GM19467 (cell line): ENCODE measurements around the gene PNPLA3.
A peak's percentile ranks its signal among the peaks of the same experiment; 100 is the strongest.

Source experiments
- ATAC-seq: cut with Tn5 transposase; IDR thresholded peaks from one replicate; pipeline ENCODE4 v1.9.1; 2021; ENCODE audit warnings: mild to moderate bottlenecking, moderate library complexity; ENCODE audit not compliant: unreplicated experiment

PNPLA3 gene

GRCh38 chr22:43921370-43921769, 2.2 kb upstream of the PNPLA3 start:
- no peak for ATAC-seq

- no peak for ATAC-seq
Measured at GRCh38 chr22:43922123-43922522, 1.5 kb upstream of the PNPLA3 start.

- no peak for ATAC-seq
Measured at GRCh38 chr22:43923191-43923590, 414 bp upstream of the PNPLA3 start.

GRCh38 chr22:43924877-43925276, 1.3 kb downstream of the PNPLA3 start:
- no peak for ATAC-seq

GRCh38 chr22:43925433-43926348, 2.1 kb downstream of the PNPLA3 start:
- no peak for ATAC-seq

GRCh38 chr22:43926349-43926710, 2.7 kb downstream of the PNPLA3 start:
- no peak for ATAC-seq

- no peak for ATAC-seq
Measured at GRCh38 chr22:43928468-43928867, 4.9 kb downstream of the PNPLA3 start.

GRCh38 chr22:43928908-43929307, 5.3 kb downstream of the PNPLA3 start:
- no peak for ATAC-seq

- ATAC-seq = no peak
Measured at GRCh38 chr22:43931771-43932170, 8.2 kb downstream of the PNPLA3 start.

GRCh38 chr22:43941449-43941848, 17.8 kb downstream of the PNPLA3 start:
- no peak for ATAC-seq

GRCh38 chr22:43944670-43945430, 21.2 kb downstream of the PNPLA3 start:
- no peak for ATAC-seq

- ATAC-seq = no peak
Measured at GRCh38 chr22:43945632-43946383, 22.2 kb downstream of the PNPLA3 start.

- no peak for ATAC-seq
Measured at GRCh38 chr22:43946384-43946667, 22.7 kb downstream of the PNPLA3 start.

GRCh38 chr22:43948836-43949406, 25.3 kb downstream of the PNPLA3 start:
- no peak for ATAC-seq

- no peak for ATAC-seq
Measured at GRCh38 chr22:43951391-43951790, 27.8 kb downstream of the PNPLA3 start.

GRCh38 chr22:43951966-43952365, 28.4 kb downstream of the PNPLA3 start:
- ATAC-seq = no peak

GRCh38 chr22:43953988-43954785, 30.6 kb downstream of the PNPLA3 start:
- no peak for ATAC-seq

GRCh38 chr22:43955040-43955882, 31.7 kb downstream of the PNPLA3 start, which contains the start of gene SAMM50:
TSS of gene SAMM50 (plus strand) at chr22:43955442. CDS start at chr22:43955578, 136 bp downstream.
- ATAC-seq = peak; percentile 85
